NCI-H748 (cell line): ENCODE results near the gene ZNF341.
"Not testable (repeated sequence)": the region's sequence is repeated elsewhere in the genome, so short reads cannot be mapped to it uniquely, and the experiment has no call there.

Source experiments
- DNase-seq: peaks from one replicate; lab custom pipeline; 2025; ENCODE audit not compliant: unreplicated experiment; lab: John Stamatoyannopoulos, UW

The ZNF341 gene

DNA sequence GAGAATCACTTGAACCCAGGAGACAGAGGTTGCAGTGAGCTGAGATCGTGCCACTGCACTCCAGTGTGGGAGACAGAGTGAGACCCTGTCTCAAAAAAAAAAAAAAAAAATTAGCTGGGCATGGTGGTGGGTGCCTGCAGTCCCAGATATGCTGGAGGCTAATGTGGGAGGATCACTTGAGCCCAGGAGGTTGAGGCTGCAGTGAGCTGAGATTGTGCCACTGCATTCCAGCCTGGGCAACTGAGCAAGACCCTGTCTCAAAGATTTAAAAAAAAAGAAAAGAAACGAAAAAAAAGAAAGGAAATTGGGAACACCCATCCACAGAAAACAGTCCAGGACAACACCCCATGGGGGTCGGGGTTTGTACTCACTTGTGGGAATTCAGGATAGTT, 60.8 kb downstream of the ZNF341 start:
- DNase-seq: not testable (repeated sequence)

DNA sequence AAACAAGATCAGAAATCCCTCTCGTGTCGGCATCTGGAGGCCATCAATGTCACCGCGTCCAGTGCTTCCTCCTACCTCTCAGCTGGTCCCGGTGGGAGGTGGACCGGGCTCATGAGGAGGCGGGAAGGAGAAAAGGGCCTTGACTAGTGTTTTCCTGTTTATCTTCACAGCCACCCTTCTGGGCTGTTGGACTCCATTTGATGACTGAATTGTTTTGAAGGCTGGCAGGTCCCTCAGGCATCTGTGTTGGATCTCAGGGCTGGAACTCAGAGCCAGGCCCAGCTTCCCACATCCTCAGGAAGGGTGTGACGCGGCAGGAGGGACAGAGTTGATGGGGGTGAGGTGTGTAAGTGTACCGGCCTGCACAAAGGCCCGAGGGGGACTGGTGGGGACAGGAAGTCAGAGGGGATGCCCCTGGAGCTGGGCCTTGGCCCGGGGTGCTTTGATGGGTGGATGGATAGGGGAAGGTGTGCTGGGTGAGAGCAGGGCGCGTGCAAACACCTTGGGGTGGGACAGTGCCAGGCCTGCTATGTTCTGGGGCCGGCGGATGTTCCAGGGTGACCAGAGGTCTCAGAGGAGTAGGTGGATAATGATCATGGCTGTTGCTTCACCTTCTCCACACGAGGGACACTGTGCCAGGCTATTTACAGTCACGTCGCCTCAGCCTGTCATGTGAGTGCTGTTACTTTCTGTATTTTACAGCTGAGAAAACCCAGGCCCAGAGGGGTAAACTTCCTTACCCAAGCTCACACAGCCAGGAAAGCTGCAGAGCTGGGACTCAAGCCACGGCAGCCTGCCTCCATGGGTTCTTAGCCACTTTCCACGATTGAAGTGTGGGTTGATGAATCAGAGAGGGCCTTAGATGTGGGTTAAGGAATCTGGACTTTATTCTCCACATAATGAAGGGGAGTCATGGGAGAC, 61.5 kb downstream of the ZNF341 start:
- no peak for DNase-seq

DNA sequence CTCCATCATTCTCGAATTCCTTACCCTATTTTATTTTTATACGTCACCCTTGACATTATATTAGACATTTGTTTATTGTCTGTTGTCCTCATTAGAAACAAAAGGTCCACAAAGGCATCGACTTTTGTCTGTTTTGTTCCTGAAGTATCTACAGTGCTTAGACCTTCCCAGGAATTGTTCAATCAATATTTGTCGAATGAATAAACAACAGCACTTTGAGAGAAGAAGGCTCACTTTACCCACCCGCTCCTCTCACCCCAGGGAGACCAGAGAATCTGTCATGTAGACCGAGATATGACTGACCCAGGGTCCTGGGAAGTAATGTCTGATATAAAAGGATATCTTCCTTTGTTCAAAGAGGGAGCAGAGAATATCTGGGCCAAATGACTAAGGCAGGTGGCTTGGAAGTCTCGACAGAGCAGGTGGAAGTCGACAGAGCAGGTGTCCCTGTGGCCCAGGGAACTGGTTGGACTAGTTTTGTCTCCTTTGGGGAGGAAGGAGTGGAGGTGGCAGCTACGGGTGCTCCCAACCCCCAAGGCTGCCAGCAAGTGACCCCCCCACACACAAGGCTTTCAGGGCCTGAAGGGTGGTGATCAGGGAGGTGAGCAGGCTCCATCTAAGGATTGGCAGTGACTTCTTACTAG, 64.6 kb downstream of the ZNF341 start:
- DNase-seq: peak; percentile 97

DNA sequence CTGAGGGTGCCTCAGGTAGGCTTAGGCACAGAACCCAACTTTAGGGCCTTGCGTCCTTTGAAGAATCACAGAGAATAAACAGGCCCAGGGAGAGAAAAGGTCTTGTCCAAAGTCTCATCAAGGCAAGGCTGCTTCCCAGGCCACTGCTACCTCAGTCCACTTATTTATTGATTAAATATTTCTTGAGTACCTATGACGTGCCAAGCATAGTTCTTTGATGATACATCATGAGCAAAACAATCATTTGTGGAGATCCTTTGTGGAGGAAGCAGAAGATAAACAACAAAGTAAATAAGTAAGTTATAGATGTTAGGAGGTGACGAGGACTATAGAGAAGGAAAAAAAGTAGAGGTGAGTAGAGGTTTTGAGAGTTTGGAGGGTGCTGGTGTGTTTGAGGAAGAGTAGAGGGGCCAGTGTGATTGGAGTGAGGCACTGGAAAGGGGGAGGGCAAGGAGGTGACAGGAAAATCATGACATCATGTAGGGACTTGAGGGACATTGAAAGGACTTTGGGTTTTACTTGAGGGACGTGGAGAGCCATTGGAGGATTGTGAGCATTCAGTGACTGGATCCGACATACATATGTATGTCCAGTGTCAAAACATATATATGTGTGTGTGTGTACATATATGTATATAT, 65.2 kb downstream of the ZNF341 start:
- no peak for DNase-seq

DNA sequence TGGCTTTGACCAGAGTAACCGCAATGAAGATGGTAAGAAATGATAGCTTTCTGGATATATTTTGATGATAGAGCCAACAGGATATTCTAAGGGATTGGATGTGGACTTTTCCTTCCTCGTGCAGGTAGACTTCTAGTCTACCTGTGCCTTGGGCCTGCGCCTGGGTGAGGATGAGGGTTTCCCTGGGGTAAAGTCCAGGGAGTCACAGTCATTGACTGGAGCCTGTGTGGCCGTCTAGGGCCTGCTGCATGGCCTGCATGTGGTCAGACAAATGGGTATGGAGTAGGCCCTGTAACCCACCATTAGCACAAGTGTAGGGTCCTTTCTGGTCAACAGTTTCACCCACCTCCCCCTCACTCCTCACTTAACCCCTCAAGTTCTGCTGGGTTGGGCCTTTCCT, 66.6 kb downstream of the ZNF341 start:
- no peak for DNase-seq

DNA sequence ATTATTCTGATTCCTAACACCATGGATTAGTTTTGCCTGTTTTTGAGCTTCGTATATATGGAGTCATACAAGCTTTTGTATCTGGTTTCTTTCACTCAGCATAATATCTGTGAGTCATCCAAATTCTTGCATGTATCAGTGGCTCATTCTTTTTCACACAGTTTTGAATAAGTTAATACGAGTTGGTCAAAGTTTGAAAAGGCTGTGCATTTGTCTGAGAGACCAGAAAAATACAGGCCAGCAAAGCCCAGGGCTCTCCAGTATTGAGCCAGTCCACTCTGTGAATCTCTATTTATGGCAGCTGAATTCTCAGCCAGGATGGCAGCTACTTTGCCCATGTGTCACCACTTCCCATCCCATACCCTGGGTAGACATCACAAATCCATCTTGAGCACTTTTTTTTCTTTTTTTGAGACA, 72.1 kb downstream of the ZNF341 start:
- DNase-seq: no peak

DNA sequence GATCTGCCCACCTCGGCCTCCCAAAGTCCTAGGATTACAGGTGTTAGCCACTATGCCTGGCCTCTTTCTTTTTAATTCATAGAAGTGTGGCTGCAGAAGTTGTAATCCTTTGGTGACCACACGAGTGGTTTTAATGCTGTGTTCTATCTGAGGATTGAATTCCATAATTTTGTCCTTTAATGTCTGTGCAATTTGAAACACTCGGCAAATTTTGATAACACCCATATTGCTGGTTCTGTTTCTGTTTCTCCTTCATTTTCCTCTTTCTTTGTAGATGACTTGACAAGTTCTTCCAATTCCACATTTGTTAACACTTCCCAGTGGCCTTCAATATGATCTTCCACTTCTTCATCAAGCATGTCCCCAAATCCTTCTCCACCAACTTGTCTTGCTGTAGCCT, 76.6 kb downstream of the ZNF341 start:
- no peak for DNase-seq

DNA sequence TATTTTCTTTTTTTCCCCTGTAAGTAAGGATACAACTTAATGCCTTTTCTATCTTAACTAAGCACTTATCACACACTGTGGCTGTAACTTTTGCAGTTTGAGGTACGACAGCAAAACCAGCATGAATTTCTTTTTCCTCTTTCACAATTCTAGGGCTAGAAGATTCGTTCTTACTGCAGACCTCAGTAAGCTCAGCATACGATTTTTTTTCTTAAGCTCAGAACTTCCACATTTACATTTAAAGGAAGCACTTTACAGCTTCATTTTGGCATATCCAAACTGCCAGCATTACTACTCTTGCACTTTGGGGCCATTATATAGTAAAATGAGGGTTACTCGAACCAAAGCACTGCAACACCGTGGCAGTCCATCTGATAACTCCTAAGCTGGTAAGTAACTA, 78.5 kb downstream of the ZNF341 start:
- DNase-seq: no peak

DNA sequence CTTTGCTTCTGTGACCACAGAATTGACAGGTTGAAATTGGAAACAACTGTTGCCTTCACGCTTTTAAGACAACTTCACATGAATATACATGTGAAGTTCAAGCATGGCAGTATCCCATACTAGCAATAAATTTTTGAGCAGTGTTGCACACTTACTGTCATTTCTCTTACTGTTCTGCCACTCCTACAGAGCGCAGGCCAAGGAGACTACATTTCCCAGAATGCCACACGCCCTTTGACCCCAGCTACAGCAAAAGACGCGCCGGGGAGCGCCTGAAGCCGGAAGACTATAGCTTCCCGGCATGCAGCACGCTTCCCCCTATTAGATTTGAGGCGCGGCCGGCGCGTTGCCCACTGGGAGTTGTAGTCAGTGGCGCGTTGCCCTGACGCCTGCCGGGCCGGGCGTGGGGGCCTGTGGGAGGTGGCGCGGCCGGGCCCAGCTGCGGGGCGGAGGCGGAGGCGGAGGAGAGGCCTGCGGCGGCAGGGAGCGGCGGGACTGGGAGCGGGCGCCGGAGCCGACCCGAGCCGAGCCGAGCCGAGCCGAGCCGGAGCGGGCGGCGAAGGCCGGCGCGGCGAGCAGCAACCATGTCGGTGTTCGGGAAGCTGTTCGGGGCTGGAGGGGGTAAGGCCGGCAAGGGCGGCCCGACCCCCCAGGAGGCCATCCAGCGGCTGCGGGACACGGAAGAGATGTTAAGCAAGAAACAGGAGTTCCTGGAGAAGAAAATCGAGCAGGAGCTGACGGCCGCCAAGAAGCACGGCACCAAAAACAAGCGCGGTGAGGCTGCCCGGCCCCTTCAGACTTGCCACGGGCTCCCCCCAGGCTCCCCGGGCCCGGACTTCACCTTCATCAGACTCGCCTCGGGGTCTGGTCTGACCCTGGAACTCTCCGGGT, 79.3 kb downstream of the ZNF341 start, which contains the start of gene CHMP4B:
Gene CHMP4B (plus strand): TSS at position 464 of the 891 bp plus-strand sequence. CDS start 121 bp downstream, at position 585.
- peak; percentile 99 for DNase-seq

DNA sequence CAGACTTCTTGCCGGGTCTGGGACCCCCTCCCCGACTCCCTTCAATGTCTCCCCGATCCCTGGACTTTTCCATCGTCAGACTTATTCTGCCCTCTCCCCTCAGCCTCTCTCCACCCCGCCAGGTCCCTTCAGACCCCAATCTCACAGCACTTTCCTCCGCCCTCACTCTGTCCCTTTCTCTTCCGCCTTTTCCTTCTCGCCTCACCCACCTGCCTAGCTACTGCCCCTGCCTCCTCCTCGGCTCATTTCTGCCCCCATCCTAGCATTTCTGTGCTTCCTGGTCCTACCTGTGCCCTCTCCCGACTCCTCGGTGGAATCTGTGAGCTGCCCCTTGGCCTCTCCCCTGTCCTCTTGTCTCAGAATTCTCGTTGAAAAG, 80.0 kb downstream of the ZNF341 start:
- peak; percentile 32 for DNase-seq

DNA sequence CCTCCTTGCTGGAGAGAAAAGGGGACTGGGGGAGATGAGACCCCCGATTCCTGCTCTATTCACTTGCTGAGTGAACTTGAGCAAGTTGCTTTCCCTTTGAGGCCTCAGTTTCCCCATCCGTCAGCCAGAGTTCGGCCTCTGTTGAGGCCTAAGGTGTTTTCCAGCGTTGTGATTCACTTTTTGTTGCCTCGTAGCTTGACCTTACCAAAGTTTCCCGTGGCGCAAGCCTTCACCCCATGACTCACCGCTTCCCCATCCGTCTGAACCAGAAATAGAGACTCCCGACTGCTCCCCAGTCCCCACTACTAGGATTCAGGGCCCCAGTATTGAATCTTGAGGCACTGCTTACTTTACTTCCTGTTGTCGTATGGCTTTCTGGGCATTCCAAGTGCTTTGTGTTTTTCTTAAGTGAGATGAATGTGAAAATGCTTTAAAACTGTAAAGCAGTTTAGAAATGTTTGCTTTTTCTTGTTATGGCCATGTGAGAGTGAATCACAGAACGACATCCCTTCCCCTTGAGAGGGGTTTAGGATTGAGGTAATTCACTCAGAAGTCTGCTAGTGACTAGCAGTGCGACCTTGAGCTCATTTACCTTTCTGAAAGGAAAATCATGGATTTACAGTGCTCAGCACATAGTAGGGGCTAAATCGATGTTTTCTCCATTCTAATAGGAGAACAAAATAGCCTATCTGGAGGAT, 80.5 kb downstream of the ZNF341 start:
- peak; percentile 30 for DNase-seq

DNA sequence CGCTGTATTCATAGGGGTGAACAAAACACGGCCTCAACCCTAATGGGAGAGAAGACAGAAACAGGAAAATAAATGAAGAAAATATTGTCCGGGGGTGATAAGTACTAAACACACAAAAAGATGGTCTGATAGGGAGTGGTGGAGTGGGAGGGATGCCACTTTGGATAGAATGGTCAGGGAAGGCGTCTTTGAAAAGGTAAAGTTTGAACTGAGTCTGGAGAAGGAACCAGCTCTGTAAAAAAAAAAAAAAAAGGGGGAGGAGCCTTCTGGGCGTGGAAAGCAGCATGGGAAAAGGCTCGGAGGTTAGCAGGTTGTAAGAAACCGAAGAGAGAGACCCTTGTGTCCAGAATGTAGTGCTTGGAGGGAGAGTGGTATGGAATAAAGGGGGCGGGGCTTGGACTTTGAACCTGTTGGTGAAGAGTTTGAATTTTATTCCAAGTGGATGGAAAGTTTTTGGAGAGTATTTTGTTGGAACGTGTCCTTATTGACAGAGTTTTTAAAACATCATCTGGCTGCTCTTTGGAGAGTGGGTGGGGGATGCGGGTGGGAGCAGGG, 81.2 kb downstream of the ZNF341 start:
- peak; percentile 54 for DNase-seq

DNA sequence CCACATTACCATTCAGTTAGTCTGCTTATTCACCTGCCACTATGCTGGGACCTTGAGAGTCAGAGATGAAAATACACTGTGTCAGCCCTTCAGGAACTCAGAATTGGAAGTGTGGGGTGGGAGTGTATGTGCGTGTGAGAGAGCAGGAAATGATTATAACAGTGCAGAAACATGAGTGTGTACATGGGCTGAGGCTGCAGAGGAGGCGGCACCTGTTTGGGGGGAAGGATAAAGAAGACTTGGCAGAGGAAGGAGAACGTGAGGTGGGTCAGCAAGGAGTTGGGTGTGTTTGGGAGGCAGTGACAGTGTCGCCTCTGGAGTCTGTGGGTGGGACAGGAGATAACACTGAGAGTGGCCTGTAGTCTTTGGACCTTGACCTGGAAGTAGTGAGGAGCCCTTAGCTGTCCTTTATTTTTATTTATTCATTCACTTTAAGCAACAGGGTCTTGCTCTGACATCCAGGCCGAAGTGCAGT, 82.5 kb downstream of the ZNF341 start:
- DNase-seq: no peak

DNA sequence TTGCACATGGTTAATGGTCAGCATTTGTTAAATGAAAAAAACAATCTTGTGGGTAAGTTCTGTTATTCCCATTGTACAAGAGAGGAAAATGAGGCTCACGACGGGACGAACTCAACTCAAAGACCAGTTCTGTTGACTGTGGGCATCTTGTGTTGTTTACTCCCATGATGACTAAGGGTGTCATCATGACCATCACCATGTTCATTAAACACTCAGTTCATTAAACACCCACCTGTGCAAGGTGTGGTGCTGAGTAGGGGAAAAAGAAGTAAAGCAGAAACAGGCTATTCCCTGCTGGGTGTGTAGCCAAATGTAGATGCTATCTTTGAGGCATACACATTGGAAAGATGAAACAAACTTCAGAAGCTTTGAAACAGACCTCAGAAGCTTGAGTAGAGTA, 83.9 kb downstream of the ZNF341 start:
- no peak for DNase-seq

DNA sequence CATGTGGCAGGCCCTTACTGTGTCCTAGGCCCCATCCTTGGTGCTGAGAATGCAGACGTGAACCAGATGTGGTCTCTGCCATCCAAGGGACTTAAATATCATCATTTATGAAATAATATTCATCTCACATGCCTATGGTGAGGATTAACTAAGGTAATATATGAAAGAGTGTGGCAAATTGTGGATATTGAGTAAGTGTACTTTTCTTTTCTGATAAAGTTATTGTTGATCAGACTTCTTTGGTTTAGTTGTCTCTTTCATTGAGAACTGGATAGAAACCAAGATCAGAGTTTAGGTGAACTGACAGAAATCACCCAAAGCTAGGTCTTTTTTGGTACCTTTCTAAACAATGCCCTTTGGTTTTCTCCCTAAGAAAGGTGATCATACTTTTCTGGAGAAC, 84.4 kb downstream of the ZNF341 start:
- DNase-seq: no peak

DNA sequence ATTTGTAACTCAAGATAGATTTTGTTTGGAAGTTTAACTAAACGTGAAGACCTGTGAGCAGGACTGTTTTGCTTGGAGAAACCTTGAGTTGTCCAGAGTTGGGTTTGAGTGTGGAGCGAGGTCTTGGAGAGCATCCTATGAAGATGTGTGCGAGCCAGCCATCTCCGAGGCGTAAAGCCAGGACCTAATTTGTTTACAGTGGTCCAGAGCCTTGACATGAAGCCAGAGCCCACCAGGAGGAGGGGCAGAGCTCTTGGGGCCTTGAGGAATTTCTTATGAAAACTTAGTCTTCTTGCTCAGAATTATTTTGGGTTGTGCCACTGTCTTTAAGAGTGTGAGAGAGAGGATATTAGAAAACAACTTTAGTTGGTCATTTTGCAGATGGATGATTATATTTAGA, 85.6 kb downstream of the ZNF341 start:
- no peak for DNase-seq

DNA sequence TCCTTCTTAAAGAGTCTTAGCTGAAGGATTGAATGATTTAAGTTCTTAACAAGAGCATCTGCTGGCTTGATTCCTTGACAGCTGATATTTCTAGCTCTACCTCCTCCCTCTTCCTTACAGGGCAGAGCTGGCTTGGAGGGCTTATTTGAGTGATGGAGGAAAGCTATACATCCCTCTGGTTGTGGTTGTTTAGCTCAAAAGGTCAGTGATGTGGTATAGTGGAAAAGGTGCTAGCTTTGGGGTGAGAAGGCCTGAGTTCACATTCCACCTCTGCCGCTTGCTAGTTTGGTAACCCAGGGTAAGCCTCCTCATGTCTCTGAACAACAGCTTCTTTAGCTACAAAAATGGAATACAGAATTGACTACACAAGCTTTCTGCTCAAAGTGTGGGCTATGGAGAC, 87.7 kb downstream of the ZNF341 start:
- no peak for DNase-seq

DNA sequence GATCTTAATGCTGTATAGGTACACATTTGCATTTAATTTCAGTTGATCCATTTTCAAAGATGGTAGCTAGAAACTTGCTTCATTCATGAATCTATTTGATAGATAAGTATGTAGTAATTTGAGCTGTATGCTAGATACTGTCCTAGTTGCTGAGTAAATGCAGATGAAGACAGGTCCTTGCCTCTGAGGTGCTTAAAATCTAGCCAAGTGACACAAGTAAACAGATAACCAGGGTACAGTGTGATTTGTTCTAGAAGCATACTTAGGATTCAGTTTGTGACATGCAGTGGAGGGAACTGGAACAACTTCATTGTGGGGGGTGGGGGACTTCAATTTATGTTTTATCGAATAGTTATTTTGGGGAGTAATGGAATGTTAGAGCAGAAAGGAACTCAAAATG, 88.6 kb downstream of the ZNF341 start:
- DNase-seq: no peak

DNA sequence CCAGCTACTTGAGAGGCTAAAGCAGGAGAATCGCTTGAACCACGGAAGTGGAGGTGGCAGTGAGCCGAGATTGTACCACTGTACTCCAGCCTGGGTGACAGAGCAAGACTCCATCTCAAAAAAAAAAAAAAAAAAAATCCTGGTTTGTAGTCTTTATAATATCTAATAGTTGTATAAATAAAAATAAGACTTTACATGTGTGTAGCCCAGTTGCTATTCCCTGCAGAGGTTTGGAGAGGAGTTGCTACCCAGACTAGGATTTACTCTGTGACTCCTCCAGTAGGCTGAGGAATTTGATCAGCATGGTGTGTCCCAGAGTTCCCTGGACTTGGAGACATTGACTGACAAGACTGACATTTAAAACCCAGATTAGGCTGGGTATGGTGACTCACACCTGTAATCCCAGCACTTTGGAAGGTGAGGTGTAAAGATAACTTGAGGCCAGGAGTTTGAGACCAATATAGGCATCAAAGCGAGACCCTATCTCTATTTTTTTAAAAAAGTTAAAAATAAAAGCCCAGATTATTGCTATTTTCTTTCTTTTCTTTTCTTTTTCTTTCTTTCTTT, 89.6 kb downstream of the ZNF341 start:
- no peak for DNase-seq

DNA sequence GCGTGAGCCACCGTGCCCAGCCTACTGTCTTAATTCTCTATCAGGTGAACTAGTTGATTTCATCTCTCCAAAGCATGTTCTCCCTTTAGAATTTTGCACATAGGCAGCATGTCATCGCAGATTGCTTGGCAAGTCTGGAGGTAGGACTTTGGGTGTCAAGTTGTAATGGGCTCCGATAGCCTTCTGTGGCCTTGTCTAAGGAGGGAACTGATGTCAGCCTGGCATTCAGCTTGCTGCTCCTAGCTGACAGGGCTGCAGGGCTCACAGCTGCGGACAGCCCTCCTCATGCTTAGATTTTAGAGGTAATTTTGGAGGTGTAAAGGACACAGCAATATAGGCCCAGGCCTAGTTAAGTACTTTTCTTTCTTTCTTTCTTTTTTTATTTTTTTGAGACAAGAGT, 90.6 kb downstream of the ZNF341 start:
- DNase-seq: no peak
